Choroid plexus epithelial cell (primary cell): Measurements from ENCODE around the gene PRX.

Experiments
- DNase-seq: peaks from one replicate; pipeline ENCODE4 v3.0.0-alpha.2; 2010; ENCODE audit warnings: low read depth
- H3K4me3 ChIP-seq: 2 replicates; pipeline ENCODE4 v1.5.1; 2011; ENCODE audit warnings: low read depth, mild to moderate bottlenecking, control low read depth, low read length, moderate library complexity
- CTCF ChIP-seq: conservative IDR thresholded peaks from 2 replicates; pipeline ENCODE4 v1.5.1; 2011; ENCODE audit warnings: low read depth, mild to moderate bottlenecking, control low read depth, inconsistent platforms, low read length, moderate library complexity

Gene PRX

GRCh38 chr19:40398417-40399131, 14.6 kb downstream of the PRX start:
- DNase-seq: peak; percentile 49
- peak overlapping the region; percentile 18 for H3K4me3 ChIP-seq
- TF ChIP-seq CTCF: no peak

GRCh38 chr19:40397568-40397906, 15.6 kb downstream of the PRX start:
- no peak for DNase-seq
- TF ChIP-seq CTCF: no peak
- H3K4me3 ChIP-seq: no peak overlapping the region

GRCh38 chr19:40396886-40397567, 16.2 kb downstream of the PRX start:
- no peak overlapping the region for H3K4me3 ChIP-seq
- DNase-seq: no peak
- no peak for TF ChIP-seq CTCF

GRCh38 chr19:40395956-40396355, 17.2 kb downstream of the PRX start:
- TF ChIP-seq CTCF: no peak
- no peak for DNase-seq

GRCh38 chr19:40394816-40395210, 18.4 kb downstream of the PRX start:
- TF ChIP-seq CTCF: no peak
- DNase-seq: no peak
- no peak overlapping the region for H3K4me3 ChIP-seq

More at GRCh38 chr19:40395956-40396355, 17.2 kb downstream of the PRX start:
- no peak overlapping the region for H3K4me3 ChIP-seq

- DNase-seq: no peak
- TF ChIP-seq CTCF: no peak
Measured at GRCh38 chr19:40393894-40394815, 19.0 kb downstream of the PRX start.

More at GRCh38 chr19:40393894-40394815, 19.0 kb downstream of the PRX start:
- no peak overlapping the region for H3K4me3 ChIP-seq
